ENCODE measurements around the gene MCMBP.
"Not testable (repeated sequence)": the region's sequence is repeated elsewhere in the genome, so short reads cannot be mapped to it uniquely, and the experiment has no call there.

Gene MCMBP

GRCh38 chr10:119893845-119894427 lies 21.3 kb upstream of the MCMBP start:
- Histone ChIP-seq H3K9ac (ENCODE audit: low read length) (peak overlapping the region; percentile 95), H3K9me3 (ENCODE audit: control insufficient read depth, low read length) (no peaks in the 10 kb centered on the region), H3K4me3 (ENCODE audit: low read length) (peak overlapping the region; percentile 98), H3K36me3 (ENCODE audit: control insufficient read depth, insufficient read depth, low read length, severe bottlenecking) (peaks cover 12% of the 10 kb centered on the region), H3K27me3 (replicated peaks; ENCODE audit: control insufficient read depth, insufficient read depth, low read length) (no peaks in the 10 kb centered on the region), H3K4me1 (ENCODE audit: control insufficient read depth, insufficient read depth, low read length) (peaks cover 36% of the 10 kb centered on the region)
- DNase-seq (ENCODE audit: low read depth): peak; percentile 3

GRCh38 chr10:119893074-119893473 lies 20.4 kb upstream of the MCMBP start:
- Histone ChIP-seq H3K4me3 (ENCODE audit: low read length) (peak overlapping the region; percentile 98), H3K9ac (ENCODE audit: low read length) (peak overlapping the region; percentile 95), H3K4me1 (ENCODE audit: control insufficient read depth, insufficient read depth, low read length) (peaks cover 36% of the 10 kb centered on the region), H3K9me3 (ENCODE audit: control insufficient read depth, low read length) (no peaks in the 10 kb centered on the region), H3K36me3 (ENCODE audit: control insufficient read depth, insufficient read depth, low read length, severe bottlenecking) (peaks cover 4% of the 10 kb centered on the region), H3K27me3 (replicated peaks; ENCODE audit: control insufficient read depth, insufficient read depth, low read length) (no peaks in the 10 kb centered on the region)
- peak; percentile 28 for DNase-seq (ENCODE audit: low read depth)

GRCh38 chr10:119892188-119893065 lies 19.8 kb upstream of the MCMBP start, which contains the start of gene SEC23IP:
Gene SEC23IP, plus strand, starts transcription at chr10:119892730. Its CDS starts 53 bp downstream, at chr10:119892783.
- H3K27me3 ChIP-seq (replicated peaks; ENCODE audit: control insufficient read depth, insufficient read depth, low read length): no peaks in the 10 kb centered on the region
- DNase-seq (ENCODE audit: low read depth): peak; percentile 98
- H3K36me3 ChIP-seq (ENCODE audit: control insufficient read depth, insufficient read depth, low read length, severe bottlenecking): peaks cover 4% of the 10 kb centered on the region

GRCh38 chr10:119891849-119892187 lies 19.2 kb upstream of the MCMBP start:
- not testable (repeated sequence) for DNase-seq (ENCODE audit: low read depth); H3K36me3 ChIP-seq (ENCODE audit: control insufficient read depth, insufficient read depth, low read length, severe bottlenecking); H3K9me3 ChIP-seq (ENCODE audit: control insufficient read depth, low read length); H3K27me3 ChIP-seq (replicated peaks; ENCODE audit: control insufficient read depth, insufficient read depth, low read length)
- peak overlapping the region; percentile 95 for H3K9ac ChIP-seq (ENCODE audit: low read length)
- peak overlapping the region; percentile 98 for H3K4me3 ChIP-seq (ENCODE audit: low read length)
- H3K4me1 ChIP-seq (ENCODE audit: control insufficient read depth, insufficient read depth, low read length): peaks cover 30% of the 10 kb centered on the region

More at GRCh38 chr10:119892188-119893065, 19.8 kb upstream of the MCMBP start, which contains the start of gene SEC23IP:
- Histone ChIP-seq H3K9me3 (ENCODE audit: control insufficient read depth, low read length) (no peaks in the 10 kb centered on the region), H3K4me1 (ENCODE audit: control insufficient read depth, insufficient read depth, low read length) (peaks cover 36% of the 10 kb centered on the region), H3K9ac (ENCODE audit: low read length) (peak within 1 kb of the TSS; percentile 95), H3K4me3 (ENCODE audit: low read length) (peak within 1 kb of the TSS; percentile 98)

- H3K36me3 ChIP-seq (ENCODE audit: control insufficient read depth, insufficient read depth, low read length, severe bottlenecking); H3K9ac ChIP-seq (ENCODE audit: low read length); H3K4me3 ChIP-seq (ENCODE audit: low read length); DNase-seq (ENCODE audit: low read depth); H3K27me3 ChIP-seq (replicated peaks; ENCODE audit: control insufficient read depth, insufficient read depth, low read length); H3K9me3 ChIP-seq (ENCODE audit: control insufficient read depth, low read length): not testable (repeated sequence)
- peaks cover 15% of the 10 kb centered on the region for H3K4me1 ChIP-seq (ENCODE audit: control insufficient read depth, insufficient read depth, low read length)
Observed at GRCh38 chr10:119890307-119890706, 17.7 kb upstream of the MCMBP start.

GRCh38 chr10:119889201-119889600 lies 16.6 kb upstream of the MCMBP start:
- not testable (repeated sequence) for H3K9me3 ChIP-seq (ENCODE audit: control insufficient read depth, low read length); H3K27me3 ChIP-seq (replicated peaks; ENCODE audit: control insufficient read depth, insufficient read depth, low read length); H3K4me3 ChIP-seq (ENCODE audit: low read length); H3K36me3 ChIP-seq (ENCODE audit: control insufficient read depth, insufficient read depth, low read length, severe bottlenecking); H3K4me1 ChIP-seq (ENCODE audit: control insufficient read depth, insufficient read depth, low read length); H3K9ac ChIP-seq (ENCODE audit: low read length); DNase-seq (ENCODE audit: low read depth)

- not testable (repeated sequence) for DNase-seq (ENCODE audit: low read depth); H3K36me3 ChIP-seq (ENCODE audit: control insufficient read depth, insufficient read depth, low read length, severe bottlenecking); H3K9ac ChIP-seq (ENCODE audit: low read length); H3K27me3 ChIP-seq (replicated peaks; ENCODE audit: control insufficient read depth, insufficient read depth, low read length); H3K4me1 ChIP-seq (ENCODE audit: control insufficient read depth, insufficient read depth, low read length); H3K9me3 ChIP-seq (ENCODE audit: control insufficient read depth, low read length); H3K4me3 ChIP-seq (ENCODE audit: low read length)
Observed at GRCh38 chr10:119888715-119889114, 16.1 kb upstream of the MCMBP start.

GRCh38 chr10:119886070-119886469 lies 13.4 kb upstream of the MCMBP start:
- DNase-seq (ENCODE audit: low read depth); H3K9me3 ChIP-seq (ENCODE audit: control insufficient read depth, low read length); H3K9ac ChIP-seq (ENCODE audit: low read length); H3K4me1 ChIP-seq (ENCODE audit: control insufficient read depth, insufficient read depth, low read length); H3K27me3 ChIP-seq (replicated peaks; ENCODE audit: control insufficient read depth, insufficient read depth, low read length); H3K36me3 ChIP-seq (ENCODE audit: control insufficient read depth, insufficient read depth, low read length, severe bottlenecking); H3K4me3 ChIP-seq (ENCODE audit: low read length): not testable (repeated sequence)

GRCh38 chr10:119883901-119884611 lies 11.4 kb upstream of the MCMBP start:
- H3K36me3 ChIP-seq (ENCODE audit: control insufficient read depth, insufficient read depth, low read length, severe bottlenecking); H3K4me3 ChIP-seq (ENCODE audit: low read length); DNase-seq (ENCODE audit: low read depth); H3K9me3 ChIP-seq (ENCODE audit: control insufficient read depth, low read length); H3K4me1 ChIP-seq (ENCODE audit: control insufficient read depth, insufficient read depth, low read length); H3K9ac ChIP-seq (ENCODE audit: low read length); H3K27me3 ChIP-seq (replicated peaks; ENCODE audit: control insufficient read depth, insufficient read depth, low read length): not testable (repeated sequence)

- Histone ChIP-seq H3K4me3 (ENCODE audit: low read length) (no peak overlapping the region), H3K9me3 (ENCODE audit: control insufficient read depth, low read length) (no peaks in the 10 kb centered on the region), H3K36me3 (ENCODE audit: control insufficient read depth, insufficient read depth, low read length, severe bottlenecking) (no peaks in the 10 kb centered on the region), H3K4me1 (ENCODE audit: control insufficient read depth, insufficient read depth, low read length) (peaks cover 6% of the 10 kb centered on the region), H3K27me3 (replicated peaks; ENCODE audit: control insufficient read depth, insufficient read depth, low read length) (no peaks in the 10 kb centered on the region), H3K9ac (ENCODE audit: low read length) (no peak overlapping the region)
- no peak for DNase-seq (ENCODE audit: low read depth)
Observed at GRCh38 chr10:119878524-119878923, 5.9 kb upstream of the MCMBP start.

Measured in adipocyte (in vitro differentiated cells).